ENCODE measurements around the gene WFIKKN2. TPM values are rescaled to one million over a fixed set of nuclear protein-coding genes. Genes with fewer than 3 reads are reported as not detected.

Gene WFIKKN2
- total RNA-seq, 1 donor, result under 0.01 TPM

DNA sequence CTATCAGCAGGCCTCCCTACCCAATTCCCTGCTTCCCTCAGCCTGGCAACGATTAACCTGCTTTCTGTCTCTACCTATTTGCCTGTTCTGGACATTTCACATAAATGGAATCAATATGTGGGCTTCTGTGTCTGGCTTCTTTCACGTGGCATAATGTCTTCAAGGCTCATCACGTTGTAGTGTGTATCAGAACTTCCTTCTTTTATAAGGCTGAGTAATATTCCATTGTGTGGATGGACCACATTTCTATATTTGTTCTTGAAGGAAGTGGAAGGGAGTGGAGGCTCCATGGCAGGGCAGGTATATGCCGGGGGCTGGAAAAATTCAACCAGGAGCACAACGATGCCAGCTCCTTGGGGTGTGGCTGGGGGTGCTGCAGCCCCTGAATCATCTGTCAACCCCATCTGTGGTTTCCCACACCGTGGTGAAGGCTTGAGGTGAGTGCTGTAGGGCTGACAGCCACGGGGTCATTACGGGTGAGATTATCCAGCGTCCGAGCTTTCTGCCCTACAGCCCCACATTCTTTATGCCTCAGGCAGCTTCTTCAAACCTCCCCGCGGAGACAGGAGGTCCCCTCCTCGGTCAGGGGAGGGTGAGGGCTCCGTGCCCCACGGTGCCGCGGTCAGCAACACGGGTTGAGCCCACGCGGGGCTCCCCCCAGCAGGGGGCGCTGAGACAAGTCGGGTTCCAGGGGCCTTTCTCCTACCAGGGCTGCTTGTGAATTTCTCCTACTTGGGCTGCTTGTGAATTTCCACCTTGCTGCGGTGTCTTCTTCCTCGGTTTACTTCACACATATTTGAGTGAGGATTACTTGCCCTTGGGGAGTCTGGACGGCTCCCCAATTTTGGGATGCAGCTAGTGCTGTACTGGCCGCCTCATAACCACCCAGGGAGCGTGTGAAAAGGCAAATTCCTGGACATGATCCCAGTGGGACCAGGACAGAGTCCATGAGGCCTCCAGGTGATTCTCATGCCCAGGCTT, 18.3 kb upstream of the WFIKKN2 start:
- Histone ChIP-seq H4K20me1 (ENCODE audit: insufficient read depth, low read length) (no peaks in the 10 kb centered on the region), H3K36me3 (ENCODE audit: insufficient read depth, low read length) (no peaks in the 10 kb centered on the region), H3K27ac (ENCODE audit: low read depth, low read length) (no peak overlapping the region), H3K9me3 (ENCODE audit: low read depth, low read length) (no peaks in the 10 kb centered on the region), H2AFZ (ENCODE audit: low read length) (peak overlapping the region; percentile 74), H3K4me2 (ENCODE audit: insufficient read depth, low read length) (peak overlapping the region; percentile 51), H3K4me1 (ENCODE audit: insufficient read depth, low read length) (peaks cover 9% of the 10 kb centered on the region), H3K4me3 (ENCODE audit: insufficient read depth, low read length) (peak overlapping the region; percentile 25), H3K79me2 (ENCODE audit: insufficient read depth, low read length) (no peaks in the 10 kb centered on the region), H3K27me3 (ENCODE audit: insufficient read depth, low read length) (peaks cover 23% of the 10 kb centered on the region)
- TF ChIP-seq, protein P1, sequence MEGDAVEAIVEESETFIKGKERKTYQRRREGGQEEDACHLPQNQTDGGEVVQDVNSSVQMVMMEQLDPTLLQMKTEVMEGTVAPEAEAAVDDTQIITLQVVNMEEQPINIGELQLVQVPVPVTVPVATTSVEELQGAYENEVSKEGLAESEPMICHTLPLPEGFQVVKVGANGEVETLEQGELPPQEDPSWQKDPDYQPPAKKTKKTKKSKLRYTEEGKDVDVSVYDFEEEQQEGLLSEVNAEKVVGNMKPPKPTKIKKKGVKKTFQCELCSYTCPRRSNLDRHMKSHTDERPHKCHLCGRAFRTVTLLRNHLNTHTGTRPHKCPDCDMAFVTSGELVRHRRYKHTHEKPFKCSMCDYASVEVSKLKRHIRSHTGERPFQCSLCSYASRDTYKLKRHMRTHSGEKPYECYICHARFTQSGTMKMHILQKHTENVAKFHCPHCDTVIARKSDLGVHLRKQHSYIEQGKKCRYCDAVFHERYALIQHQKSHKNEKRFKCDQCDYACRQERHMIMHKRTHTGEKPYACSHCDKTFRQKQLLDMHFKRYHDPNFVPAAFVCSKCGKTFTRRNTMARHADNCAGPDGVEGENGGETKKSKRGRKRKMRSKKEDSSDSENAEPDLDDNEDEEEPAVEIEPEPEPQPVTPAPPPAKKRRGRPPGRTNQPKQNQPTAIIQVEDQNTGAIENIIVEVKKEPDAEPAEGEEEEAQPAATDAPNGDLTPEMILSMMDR (IDR thresholded peaks at IDR 0.05; ENCODE audit: extremely low read depth, low read depth, low read length), result peak; percentile 68
- DNase-seq (ENCODE audit: insufficient read length, low spot score, missing footprints), result no peak

DNA sequence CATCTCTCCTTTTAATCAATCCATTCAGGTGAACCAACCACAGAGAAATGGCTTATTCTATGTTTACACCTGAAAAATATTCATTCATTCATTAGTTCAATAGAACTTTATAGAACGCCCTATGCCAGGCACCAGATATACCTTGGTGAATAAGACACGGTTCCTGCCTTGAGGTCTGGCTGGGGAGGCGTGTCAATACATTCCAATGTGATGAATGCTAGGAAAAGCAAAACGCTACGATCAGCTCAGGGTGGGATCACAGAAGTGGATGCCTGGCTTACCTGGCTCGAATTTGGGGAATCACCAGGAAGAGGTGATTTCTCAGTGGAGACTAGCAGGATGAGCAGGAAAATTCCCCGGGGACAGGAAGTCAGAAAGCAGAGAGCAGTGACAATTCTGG, 17.5 kb upstream of the WFIKKN2 start:
- peaks cover 25% of the 10 kb centered on the region for H3K27me3 ChIP-seq (ENCODE audit: insufficient read depth, low read length)
- H3K9me3 ChIP-seq (ENCODE audit: low read depth, low read length), result no peaks in the 10 kb centered on the region
- peaks cover 9% of the 10 kb centered on the region for H3K4me1 ChIP-seq (ENCODE audit: insufficient read depth, low read length)
- H3K79me2 ChIP-seq (ENCODE audit: insufficient read depth, low read length), result no peaks in the 10 kb centered on the region
- H3K36me3 ChIP-seq (ENCODE audit: insufficient read depth, low read length), result no peaks in the 10 kb centered on the region
- TF ChIP-seq, protein P1 (IDR thresholded peaks at IDR 0.05; ENCODE audit: extremely low read depth, low read depth, low read length), result no peak
- no peak overlapping the region for H3K4me3 ChIP-seq (ENCODE audit: insufficient read depth, low read length)
- H2AFZ ChIP-seq (ENCODE audit: low read length), result no peak overlapping the region
- no peak overlapping the region for H3K27ac ChIP-seq (ENCODE audit: low read depth, low read length)
- H3K4me2 ChIP-seq (ENCODE audit: insufficient read depth, low read length), result peak overlapping the region; percentile 45
- H4K20me1 ChIP-seq (ENCODE audit: insufficient read depth, low read length), result no peaks in the 10 kb centered on the region
- DNase-seq (ENCODE audit: insufficient read length, low spot score, missing footprints), result no peak

DNA sequence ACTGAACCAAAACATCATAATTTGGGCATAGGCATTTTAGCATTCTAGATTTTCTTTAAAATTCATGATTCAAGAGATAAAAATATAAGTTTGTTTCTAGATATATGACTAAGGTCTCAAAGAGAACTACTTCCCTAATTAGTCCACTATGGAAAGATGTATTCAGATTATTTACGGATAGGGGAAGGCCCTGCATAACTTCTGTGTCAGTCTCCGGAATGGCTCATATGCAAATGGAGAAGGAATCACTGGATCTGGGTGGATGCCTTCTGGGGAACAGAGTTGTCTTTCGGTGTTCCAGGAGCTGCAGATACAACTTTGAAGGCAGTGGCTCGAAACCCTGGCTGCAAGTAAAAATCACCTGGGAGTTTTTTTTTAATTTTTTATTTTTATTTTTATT, 17.1 kb upstream of the WFIKKN2 start:
- Histone ChIP-seq H3K27me3 (ENCODE audit: insufficient read depth, low read length) (peaks cover 24% of the 10 kb centered on the region), H3K27ac (ENCODE audit: low read depth, low read length) (no peak overlapping the region), H3K4me1 (ENCODE audit: insufficient read depth, low read length) (peaks cover 9% of the 10 kb centered on the region), H4K20me1 (ENCODE audit: insufficient read depth, low read length) (no peaks in the 10 kb centered on the region), H3K4me2 (ENCODE audit: insufficient read depth, low read length) (peak overlapping the region; percentile 45), H3K4me3 (ENCODE audit: insufficient read depth, low read length) (no peak overlapping the region), H3K79me2 (ENCODE audit: insufficient read depth, low read length) (no peaks in the 10 kb centered on the region), H2AFZ (ENCODE audit: low read length) (no peak overlapping the region), H3K9me3 (ENCODE audit: low read depth, low read length) (no peaks in the 10 kb centered on the region), H3K36me3 (ENCODE audit: insufficient read depth, low read length) (no peaks in the 10 kb centered on the region)
- TF ChIP-seq, protein P1 (IDR thresholded peaks at IDR 0.05; ENCODE audit: extremely low read depth, low read depth, low read length), result no peak
- no peak for DNase-seq (ENCODE audit: insufficient read length, low spot score, missing footprints)

DNA sequence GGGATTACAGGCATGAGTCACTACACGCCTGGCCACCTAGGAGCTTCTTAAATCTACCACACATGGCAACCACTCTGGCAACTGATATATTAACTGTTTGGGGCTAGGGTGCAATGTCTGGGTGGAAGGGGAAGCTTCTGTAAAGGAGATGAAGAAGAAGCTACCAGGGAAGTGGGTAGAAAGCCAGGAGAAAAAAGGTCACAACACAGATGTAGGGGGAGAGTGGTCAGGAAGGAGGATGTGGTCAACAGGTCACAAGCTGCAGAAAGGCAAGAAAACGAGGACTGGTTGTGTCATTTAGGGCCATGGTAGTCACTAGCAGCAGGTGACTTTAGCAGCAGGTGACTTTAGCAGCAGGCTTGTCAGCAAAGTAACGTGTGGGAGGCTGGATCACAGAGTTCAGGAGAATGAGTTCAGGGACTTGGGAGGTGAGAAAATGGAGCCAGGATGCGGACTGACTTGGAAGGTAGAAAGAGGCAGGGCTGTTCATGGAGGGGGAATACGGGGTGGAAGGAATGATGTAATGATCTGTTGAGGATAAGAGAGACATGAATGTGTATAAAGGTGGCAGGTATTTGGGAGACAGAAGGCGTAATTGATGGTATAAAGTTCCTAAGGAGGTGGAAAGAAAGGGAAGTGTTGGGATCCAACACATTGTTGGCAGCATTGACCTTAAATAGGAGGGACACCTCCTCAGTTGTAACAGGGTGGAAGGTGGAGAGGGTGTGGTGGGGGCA, 16.3 kb upstream of the WFIKKN2 start:
- Histone ChIP-seq H3K79me2 (ENCODE audit: insufficient read depth, low read length) (no peaks in the 10 kb centered on the region), H3K4me1 (ENCODE audit: insufficient read depth, low read length) (peaks cover 9% of the 10 kb centered on the region), H3K36me3 (ENCODE audit: insufficient read depth, low read length) (no peaks in the 10 kb centered on the region), H3K27ac (ENCODE audit: low read depth, low read length) (no peak overlapping the region), H4K20me1 (ENCODE audit: insufficient read depth, low read length) (no peaks in the 10 kb centered on the region), H2AFZ (ENCODE audit: low read length) (no peak overlapping the region), H3K9me3 (ENCODE audit: low read depth, low read length) (no peaks in the 10 kb centered on the region), H3K4me3 (ENCODE audit: insufficient read depth, low read length) (no peak overlapping the region), H3K4me2 (ENCODE audit: insufficient read depth, low read length) (no peak overlapping the region), H3K27me3 (ENCODE audit: insufficient read depth, low read length) (peaks cover 19% of the 10 kb centered on the region)
- TF ChIP-seq, protein P1 (IDR thresholded peaks at IDR 0.05; ENCODE audit: extremely low read depth, low read depth, low read length), result no peak
- DNase-seq (ENCODE audit: insufficient read length, low spot score, missing footprints), result peak; percentile 74

Data from osteoblast (primary cell).